SHP77 treated with DMSO at 0.1 percent for 48 hours (cell line): ENCODE measurements around the gene MALRD1.
"Not testable (repeated sequence)": the region's sequence is repeated elsewhere in the genome, so short reads cannot be mapped to it uniquely, and the experiment has no call there.

Source experiments
- DNase-seq: peaks from one replicate; lab custom pipeline; 2025; lab: John Stamatoyannopoulos, UW

The MALRD1 gene

GRCh38 chr10:19498393-19499290, 450.0 kb downstream of the MALRD1 start:
- DNase-seq: no peak

GRCh38 chr10:19499291-19499770, 450.7 kb downstream of the MALRD1 start:
- DNase-seq: no peak

- no peak for DNase-seq
Observed at GRCh38 chr10:19500959-19501358, 452.4 kb downstream of the MALRD1 start.

GRCh38 chr10:19505320-19506312, 457.0 kb downstream of the MALRD1 start:
- DNase-seq: no peak

- not testable (repeated sequence) for DNase-seq
Observed at GRCh38 chr10:19510005-19510732, 461.6 kb downstream of the MALRD1 start.

GRCh38 chr10:19518109-19518508, 469.5 kb downstream of the MALRD1 start:
- DNase-seq: no peak

GRCh38 chr10:19518632-19519031, 470.0 kb downstream of the MALRD1 start:
- DNase-seq: no peak

GRCh38 chr10:19531324-19531723, 482.7 kb downstream of the MALRD1 start:
- no peak for DNase-seq

- DNase-seq: no peak
Observed at GRCh38 chr10:19532411-19532810, 483.8 kb downstream of the MALRD1 start.

- no peak for DNase-seq
Observed at GRCh38 chr10:19541299-19541698, 492.7 kb downstream of the MALRD1 start.

GRCh38 chr10:19546224-19546623, 497.6 kb downstream of the MALRD1 start:
- DNase-seq: no peak

- DNase-seq: no peak
Observed at GRCh38 chr10:19549503-19549902, 500.9 kb downstream of the MALRD1 start.

GRCh38 chr10:19556666-19557065, 508.1 kb downstream of the MALRD1 start:
- no peak for DNase-seq

GRCh38 chr10:19561181-19561580, 512.6 kb downstream of the MALRD1 start:
- DNase-seq: no peak

- DNase-seq: no peak
Observed at GRCh38 chr10:19563388-19564141, 515.0 kb downstream of the MALRD1 start.

- no peak for DNase-seq
Observed at GRCh38 chr10:19570120-19570519, 521.5 kb downstream of the MALRD1 start.

- no peak for DNase-seq
Observed at GRCh38 chr10:19570991-19571390, 522.4 kb downstream of the MALRD1 start.

- DNase-seq: no peak
Observed at GRCh38 chr10:19572056-19572455, 523.5 kb downstream of the MALRD1 start.

- DNase-seq: no peak
Observed at GRCh38 chr10:19576576-19576975, 528.0 kb downstream of the MALRD1 start.

- DNase-seq: no peak
Observed at GRCh38 chr10:19577381-19577780, 528.8 kb downstream of the MALRD1 start.

GRCh38 chr10:19577807-19578206, 529.2 kb downstream of the MALRD1 start:
- no peak for DNase-seq
